Inferior parietal cortex (tissue), 1 donor: ENCODE results near the gene ENPP5.
"Not testable (repeated sequence)": the region's sequence is repeated elsewhere in the genome, so short reads cannot be mapped to it uniquely, and the experiment has no call there.

Source experiments
- DNase-seq: peaks from one replicate; pipeline ENCODE4 v3.0.0-alpha.2; 2016; ENCODE audit errors: extremely low spot score

The ENPP5 gene

DNA sequence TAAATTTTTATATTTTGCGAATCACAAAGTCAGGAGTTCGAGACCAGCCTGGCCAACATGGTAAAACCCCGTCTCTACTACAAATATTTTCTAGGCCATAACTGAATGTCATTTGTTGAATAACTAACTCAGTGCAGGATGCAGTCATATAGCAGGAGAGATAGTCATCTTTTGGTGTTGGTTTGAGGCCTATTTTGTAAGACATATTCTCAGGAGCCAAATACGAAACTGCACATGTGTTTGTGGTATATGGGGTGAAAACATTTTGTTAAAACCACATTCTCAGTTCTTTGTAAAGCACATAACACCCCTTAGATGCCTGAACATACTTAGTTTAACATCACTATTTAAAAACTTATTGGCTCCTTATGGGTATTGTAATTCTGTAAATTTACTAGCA lies 4.7 kb upstream of the ENPP5 start:
- no peak for DNase-seq

- DNase-seq: no peak
Observed at GRCh38 chr6:46174904-46175303, 4.1 kb upstream of the ENPP5 start.

GRCh38 chr6:46172176-46172575 lies 1.4 kb upstream of the ENPP5 start:
- no peak for DNase-seq

- no peak for DNase-seq
Observed at GRCh38 chr6:46160102-46160501, 10.7 kb downstream of the ENPP5 start.

GRCh38 chr6:46159229-46159628 lies 11.6 kb downstream of the ENPP5 start:
- no peak for DNase-seq

DNA sequence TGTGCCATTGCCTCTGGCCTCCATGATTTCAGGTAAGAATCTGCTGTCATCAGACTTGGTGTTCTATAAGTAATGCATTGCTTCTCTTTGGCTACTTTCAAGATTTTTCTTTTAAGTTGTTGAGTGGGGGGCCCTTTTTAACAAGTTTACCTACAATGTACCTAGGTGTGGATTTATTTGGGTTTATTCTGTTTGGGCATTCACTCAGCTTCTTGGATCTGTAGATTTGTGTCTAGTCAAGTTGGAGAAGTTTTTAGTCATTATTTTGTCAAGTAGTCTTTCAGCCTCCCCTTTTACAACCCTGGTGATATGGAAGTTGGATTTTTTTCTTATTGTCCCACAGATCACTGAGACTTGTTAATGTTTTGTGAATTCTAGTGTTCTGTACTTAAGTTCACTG lies 14.1 kb downstream of the ENPP5 start:
- no peak for DNase-seq

DNA sequence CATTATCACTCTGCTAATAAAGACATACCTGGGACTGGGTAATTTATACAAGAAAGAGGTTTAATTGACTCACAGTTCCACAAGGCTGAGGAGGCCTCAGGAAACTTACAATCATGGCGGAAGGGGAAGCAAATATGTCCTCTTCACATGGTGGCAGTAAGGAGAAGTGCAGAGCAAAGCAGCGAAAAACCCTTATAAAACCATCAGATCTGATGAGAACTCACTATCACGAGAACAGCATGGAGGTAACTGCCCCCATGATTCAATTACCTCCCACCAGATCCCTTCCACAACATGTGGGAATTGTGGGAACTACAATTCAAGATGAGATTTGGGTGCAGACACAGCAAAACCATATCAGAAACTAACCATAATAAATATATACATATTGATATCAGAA lies 21.7 kb downstream of the ENPP5 start:
- DNase-seq: not testable (repeated sequence)

DNA sequence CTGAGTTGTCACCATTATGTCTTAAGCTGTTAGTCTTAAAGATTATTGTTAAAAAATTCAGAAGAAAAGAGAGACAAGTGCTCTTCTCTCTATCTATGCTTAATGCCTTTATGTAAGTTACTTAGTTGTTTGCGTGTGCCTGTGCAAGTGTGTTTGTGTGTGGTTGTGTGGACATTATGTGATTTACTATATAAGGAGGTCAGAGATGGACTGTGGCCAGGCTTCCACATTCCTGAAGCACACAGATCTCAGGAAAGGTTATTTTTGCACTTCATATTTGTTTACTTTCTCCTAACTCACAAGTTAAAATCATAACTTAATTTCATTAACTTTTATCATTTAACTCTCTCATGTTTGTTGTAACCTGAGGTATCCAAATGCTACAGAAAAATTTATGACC lies 26.5 kb downstream of the ENPP5 start:
- no peak for DNase-seq

DNA sequence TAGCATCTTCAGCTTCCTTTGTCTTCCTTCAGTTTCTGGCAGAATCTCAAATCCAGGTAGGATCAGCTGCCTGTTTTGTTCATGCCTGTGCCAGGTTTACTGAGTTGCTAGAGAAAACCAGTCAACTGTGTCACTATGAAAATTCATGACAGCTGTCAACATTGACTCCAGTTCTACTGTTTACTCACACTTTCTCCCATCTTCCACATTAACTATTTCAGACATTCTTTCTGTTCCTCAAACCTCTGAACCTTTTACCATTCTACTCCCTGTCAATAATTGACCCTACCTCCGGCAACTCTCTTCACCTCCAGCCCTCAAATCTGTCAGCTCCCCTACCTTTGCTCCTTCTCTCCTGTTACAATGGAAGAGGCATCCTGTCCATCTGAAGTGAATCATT lies 32.5 kb downstream of the ENPP5 start:
- DNase-seq: no peak

GRCh38 chr6:46137387-46137786 lies 33.4 kb downstream of the ENPP5 start:
- no peak for DNase-seq

DNA sequence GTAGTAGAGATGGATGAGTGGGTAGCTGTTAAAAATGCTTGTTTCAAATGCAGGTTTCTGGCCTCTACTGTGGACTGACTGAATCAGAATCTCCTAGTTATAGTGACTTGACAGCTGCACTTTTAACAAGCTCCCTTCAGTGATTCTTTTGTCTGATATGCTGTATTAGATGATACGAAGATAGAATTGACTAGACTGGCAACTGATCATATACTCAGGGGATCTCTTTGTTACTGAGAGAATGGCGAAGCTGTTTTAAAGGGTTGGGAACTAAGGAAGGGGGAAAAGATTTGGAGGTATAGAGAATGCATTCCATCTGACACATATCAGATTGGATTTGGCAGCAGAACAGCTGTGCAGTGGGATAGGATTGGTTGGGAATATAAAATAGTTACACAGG lies 33.9 kb downstream of the ENPP5 start:
- no peak for DNase-seq

DNA sequence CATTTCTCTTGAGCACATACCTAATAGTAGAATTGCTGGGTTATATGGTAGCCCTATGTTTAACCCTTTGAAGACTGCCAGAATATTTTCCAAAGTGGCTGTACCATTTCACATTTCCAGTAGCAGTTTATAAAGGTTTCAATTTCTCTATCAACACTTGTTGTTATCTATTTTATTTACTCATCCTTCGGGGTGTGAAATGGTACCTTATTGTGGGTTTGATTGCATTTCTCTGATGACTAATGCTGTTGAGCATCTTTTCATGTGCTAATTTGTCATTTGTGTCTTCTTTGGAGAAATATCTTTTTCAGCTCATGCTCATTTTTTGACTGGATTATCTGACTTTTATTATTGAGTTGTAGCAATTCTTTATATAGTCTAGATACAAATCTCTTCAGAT lies 35.6 kb downstream of the ENPP5 start:
- DNase-seq: no peak

DNA sequence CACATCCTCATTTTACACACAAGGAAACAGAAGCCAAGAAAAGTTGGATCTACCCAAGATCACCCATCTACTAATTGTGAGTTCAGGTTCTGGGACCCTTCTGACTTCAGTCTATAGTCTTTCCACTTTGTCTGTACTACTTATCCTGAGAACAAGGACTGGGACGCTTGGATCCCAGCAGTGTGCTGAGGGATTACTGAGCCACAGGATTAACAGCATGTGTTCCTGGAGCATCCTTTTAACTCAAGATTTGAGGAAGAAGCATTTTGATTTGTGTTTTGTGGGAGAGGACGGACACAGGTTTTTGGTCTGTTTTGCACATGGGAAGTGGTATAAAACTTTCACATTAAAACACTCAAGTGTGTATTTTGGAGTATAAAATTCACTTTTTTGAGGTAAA lies 36.6 kb downstream of the ENPP5 start:
- DNase-seq: no peak

- not testable (repeated sequence) for DNase-seq
Observed at GRCh38 chr6:46131291-46131690, 39.5 kb downstream of the ENPP5 start.

DNA sequence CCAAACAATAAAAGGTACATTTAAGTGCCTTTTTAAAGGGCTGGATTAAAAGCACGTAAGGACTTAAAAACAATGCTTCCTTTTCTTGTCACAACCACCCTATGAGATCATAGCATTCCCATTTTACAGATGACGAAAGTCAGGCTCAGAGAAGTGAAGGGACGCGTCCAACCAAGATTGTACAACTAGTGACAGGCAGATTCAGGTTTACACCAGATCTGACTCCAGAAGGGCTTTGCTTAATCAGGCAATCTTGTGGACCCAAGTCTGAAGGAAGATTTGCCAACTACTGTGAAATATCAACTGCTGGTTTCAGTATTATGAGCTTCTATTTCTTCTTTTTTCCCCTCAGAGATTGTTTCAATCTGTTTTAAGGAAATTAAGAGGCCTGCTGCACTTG lies 40.1 kb downstream of the ENPP5 start:
- no peak for DNase-seq

GRCh38 chr6:46129629-46130511 lies 40.9 kb downstream of the ENPP5 start, which contains the start of gene ENPP4:
ENPP4 (plus strand) TSS chr6:46129989; CDS start chr6:46139584, 9,595 bp downstream.
- peak; percentile 96 for DNase-seq

DNA sequence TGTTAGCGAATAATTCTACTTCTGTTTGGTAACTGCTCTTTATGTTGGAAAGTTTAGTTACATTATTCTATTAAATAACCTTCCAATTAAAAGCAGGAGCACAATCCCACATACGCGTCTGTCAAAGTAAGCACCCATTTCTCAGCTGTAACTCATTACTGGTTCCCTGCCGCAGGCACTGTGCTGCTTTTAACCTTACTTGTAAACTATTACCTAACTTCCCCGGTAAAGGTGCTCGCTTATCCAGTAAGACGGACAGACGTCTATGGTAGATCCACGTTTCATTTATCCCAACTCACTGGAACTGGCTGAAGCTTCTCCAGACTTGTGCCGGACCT lies 41.5 kb downstream of the ENPP5 start:
- no peak for DNase-seq

DNA sequence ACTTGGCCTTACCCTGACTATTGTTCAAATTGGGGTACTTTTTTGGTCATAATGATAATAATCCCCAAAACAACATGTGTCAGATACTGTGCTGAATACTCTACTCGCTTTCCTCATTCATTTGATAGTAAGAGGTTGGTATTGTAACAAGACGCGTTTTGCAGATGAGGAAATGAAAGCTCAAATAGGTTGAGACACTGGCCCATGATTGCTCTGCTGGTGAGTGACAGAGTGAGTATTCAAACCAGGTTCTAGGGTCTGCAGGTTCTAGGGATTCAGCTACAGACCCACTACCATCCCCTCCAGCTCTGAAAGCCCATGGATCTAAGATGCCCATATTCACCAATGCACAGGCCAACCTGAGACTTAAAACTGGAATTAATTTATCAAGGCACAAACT lies 42.3 kb downstream of the ENPP5 start:
- DNase-seq: no peak

DNA sequence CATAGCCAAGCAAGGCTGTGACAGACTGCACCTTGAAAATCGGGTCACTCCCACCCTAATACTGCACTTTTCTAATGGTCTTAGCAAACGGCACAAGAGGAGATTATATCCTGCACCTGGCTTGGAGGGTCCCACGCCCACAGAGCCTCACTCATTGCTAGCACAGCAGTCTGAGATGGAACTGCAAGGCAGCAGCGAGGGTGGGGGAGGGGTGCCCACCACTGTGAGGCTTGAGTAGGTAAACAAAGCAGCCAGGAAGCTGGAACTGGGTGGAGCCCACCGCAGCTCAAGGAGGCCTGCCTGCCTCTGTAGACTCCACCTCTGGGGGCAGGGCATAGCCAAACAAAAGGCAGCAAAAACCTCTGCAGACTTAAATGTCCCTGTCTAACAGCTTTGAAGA lies 51.1 kb downstream of the ENPP5 start:
- DNase-seq: not testable (repeated sequence)

- DNase-seq: no peak
Observed at GRCh38 chr6:46118836-46119235, 51.9 kb downstream of the ENPP5 start.

DNA sequence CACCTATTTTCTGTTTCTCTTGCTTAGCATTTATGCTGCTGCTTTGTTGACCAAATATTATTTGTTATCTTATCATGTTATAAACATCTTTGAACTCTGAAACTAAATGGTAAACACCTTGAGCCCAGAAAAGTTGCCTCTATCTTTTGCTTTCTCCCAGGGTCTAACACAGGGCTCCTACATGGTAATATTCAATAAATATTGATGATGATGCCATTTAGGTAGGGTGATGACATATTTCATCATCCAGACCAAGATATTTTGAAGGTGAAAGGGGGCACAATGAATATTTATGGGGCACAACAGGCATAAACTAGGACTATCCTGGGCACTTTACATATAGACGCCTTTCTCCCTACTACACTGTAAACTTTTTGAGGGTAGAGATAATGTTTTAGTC lies 52.6 kb downstream of the ENPP5 start:
- no peak for DNase-seq

DNA sequence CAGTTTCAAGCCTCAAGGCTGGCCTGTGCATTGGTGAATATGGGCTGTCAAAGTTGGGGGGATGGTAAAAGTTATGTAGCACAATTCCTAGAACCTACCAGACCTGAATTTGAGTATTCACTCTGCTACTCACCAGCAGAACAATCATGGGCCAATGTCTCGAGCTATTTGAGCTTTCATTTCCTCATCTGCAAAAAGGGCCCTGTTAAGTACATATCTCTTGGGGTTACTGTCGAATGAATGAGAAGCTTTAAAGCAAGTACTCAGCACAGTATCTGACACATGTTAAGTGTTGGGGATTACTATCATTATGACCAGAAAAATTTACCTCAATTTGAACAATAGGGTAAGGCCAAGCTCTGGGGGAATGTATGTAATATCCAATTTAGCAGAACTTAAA lies 54.5 kb downstream of the ENPP5 start:
- DNase-seq: no peak

DNA sequence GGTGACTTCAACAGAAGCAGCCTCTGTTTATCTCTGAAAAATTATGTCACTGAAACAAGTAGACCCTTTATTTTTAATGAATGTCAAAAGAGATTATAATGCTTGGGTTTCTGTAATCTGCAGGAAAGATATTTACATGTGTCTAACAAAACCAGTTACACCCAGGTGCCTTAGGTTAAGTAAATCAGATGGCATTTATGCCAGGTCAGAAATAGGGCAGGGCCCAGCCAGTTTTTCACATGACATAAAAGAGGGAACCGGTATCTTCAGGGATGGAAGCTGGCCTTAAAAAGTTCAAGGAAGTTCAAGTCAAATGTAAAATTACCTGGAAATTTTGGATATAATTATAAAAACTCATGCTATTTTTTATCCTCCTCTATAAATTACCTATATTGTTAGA lies 55.1 kb downstream of the ENPP5 start:
- DNase-seq: no peak

- DNase-seq: no peak
Observed at GRCh38 chr6:46113370-46113769, 57.4 kb downstream of the ENPP5 start.
